ENCODE results near the gene ALDOA. TPM values are rescaled to one million over a fixed set of nuclear protein-coding genes. Genes with fewer than 3 reads are reported as not detected.
A peak's percentile ranks its signal among the peaks of the same experiment; 100 is the strongest.

The ALDOA gene
- polyA plus RNA-seq, 6 donors from 2014 or later = 627 to 911 (median 721) TPM

DNA sequence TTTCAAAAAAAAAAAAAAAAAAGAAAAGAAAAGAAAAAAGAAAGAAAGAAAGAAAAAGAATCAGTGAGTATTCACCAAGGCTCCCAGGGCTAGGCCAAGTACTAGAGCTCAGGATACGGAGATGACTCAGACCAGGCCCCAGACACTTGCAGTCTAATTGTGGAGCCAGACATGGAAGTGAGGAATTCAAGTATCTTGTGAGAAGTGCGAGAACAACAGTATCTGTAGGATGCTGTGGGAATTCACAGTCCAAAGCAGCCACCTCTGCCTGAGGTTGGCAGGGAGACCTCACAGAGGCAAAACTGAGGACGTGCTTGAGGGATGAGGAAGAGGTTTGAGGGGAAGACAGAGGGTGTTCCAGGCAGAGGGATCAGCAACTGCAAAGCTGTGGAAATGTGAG is 14.0 kb upstream of the ALDOA start:
- Mint-ChIP-seq H3K4me1 (peaks cover 10 to 23% (median 10%) of the 10 kb centered on the region in 3 donors), H3K36me3 (no peaks in the 10 kb centered on the region), H3K27me3 (no peaks in the 10 kb centered on the region), H3K9me3 (no peaks in the 10 kb centered on the region), H3K4me3 (peak overlapping the region in 7 of 8 donors; percentile 9 to 79 (median 61)), H3K27ac (peak overlapping the region in 3 of 6 donors; percentile 22 to 82 (median 50))
- DNase-seq (no peak), ATAC-seq (ENCODE audit: low read depth in 2 of 2) (no peak)

DNA sequence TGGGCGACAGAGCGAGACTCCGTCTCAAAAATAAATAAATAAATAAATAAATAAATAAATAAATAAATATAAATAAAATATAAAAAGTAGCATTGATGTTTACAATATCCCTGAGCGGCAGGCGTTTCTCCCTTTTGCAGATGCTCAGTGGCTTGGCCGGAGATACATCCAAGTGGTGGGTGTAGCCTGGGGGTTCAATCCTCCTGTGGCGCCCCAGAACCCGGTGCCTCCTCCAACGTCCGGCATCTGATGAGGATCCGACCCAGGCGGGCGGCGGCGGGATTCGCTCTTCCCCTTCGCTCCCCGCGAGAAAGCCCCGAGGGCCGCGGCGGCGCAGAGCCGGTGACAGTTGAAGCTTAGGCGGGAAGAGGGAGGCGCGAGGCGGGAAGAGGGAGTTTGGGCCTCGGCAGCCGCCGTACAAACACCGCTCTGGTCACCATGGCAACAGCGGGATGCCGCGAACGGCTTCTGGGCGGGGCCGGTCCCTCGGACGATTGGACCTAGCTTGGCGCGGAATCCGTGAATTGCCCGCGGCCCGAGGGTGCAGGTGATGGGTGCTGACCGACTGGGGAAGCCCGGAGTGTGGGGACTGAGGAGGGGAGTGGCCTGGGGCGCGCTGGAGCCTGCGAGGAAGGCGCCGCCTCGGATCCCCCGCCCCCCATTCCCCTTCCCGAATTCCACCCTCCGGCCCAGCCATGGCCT is 12.7 kb upstream of the ALDOA start:
- Mint-ChIP-seq H3K4me3 (peak overlapping the region; percentile 85 to 94 (median 89)), H3K9me3 (no peaks in the 10 kb centered on the region), H3K36me3 (no peaks in the 10 kb centered on the region), H3K4me1 (peaks cover 10 to 23% (median 10%) of the 10 kb centered on the region in 3 donors), H3K27ac (peak overlapping the region in 5 of 6 donors; percentile 42 to 90 (median 83)), H3K27me3 (no peaks in the 10 kb centered on the region)
- peak; percentile 76 to 88 for ATAC-seq (ENCODE audit: low read depth in 2 of 2)
- peak; percentile 81 for DNase-seq

DNA sequence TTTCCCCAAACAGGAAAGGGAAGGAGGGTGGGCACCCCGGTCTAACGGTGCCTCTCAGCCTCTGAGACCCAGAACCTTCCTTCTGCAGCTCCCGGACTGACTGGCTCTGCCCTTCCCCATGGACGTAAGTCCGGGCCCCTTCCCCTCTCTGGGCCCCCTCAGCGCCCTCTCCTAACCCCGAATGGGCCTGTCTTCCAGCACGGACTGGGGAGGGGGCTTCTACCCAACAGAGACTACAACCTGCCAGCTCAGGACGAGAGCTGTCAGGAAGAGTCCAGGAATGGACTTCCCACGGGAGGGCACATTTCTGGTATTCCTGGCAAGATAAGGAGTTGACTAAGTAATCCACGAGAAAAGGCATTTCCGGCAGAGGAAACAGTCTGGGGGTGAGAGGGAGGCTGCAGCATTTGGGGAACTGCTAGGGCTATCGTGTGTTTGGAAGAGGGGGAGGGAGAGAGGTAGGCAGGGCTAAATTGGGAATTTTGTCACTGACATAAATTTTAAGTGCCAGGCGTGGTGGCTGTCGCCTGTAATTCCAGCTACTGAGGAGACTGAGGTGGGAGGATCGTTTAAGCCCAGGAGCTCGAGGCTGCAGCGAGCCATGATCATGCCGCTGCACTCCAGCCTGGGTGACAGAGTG is 12.1 kb upstream of the ALDOA start:
- Mint-ChIP-seq H3K27ac (peak overlapping the region in 4 of 6 donors; percentile 57 to 91 (median 79)), H3K4me1 (peaks cover 10 to 23% (median 10%) of the 10 kb centered on the region in 3 donors), H3K4me3 (peak overlapping the region; percentile 68 to 93 (median 88)), H3K27me3 (no peaks in the 10 kb centered on the region), H3K9me3 (no peaks in the 10 kb centered on the region), H3K36me3 (no peaks in the 10 kb centered on the region)
- ATAC-seq (ENCODE audit: low read depth in 2 of 2) = peak; percentile 14 to 17
- DNase-seq = no peak

DNA sequence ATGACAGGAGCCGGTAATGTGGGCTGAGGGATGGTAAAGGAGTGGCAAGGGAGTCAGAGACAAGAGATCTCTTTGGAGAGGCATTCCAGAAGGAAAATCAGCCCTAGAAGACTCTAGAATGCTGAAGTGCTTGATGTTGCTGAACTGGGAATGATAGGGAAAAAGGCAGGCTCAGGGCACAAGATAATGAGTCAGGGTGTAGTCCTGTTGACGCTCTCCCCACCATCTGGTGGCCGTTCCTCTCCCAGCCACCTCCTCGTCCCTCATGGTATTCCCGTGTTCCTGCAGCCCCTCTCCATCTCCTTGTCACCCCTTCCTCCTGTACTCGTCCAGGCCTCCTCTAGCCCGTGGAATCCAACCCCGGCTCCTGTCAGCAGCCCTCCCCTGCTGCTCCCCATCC is 11.1 kb upstream of the ALDOA start:
- H3K27me3 Mint-ChIP-seq = no peaks in the 10 kb centered on the region
- peak overlapping the region in 7 of 8 donors; percentile 51 to 93 (median 68) for H3K4me3 Mint-ChIP-seq
- no peaks in the 10 kb centered on the region for H3K36me3 Mint-ChIP-seq
- no peak for DNase-seq
- peaks cover 10 to 23% (median 10%) of the 10 kb centered on the region in 3 donors for H3K4me1 Mint-ChIP-seq
- peak overlapping the region in 2 of 6 donors; percentile 49 to 76 for H3K27ac Mint-ChIP-seq
- no peaks in the 10 kb centered on the region for H3K9me3 Mint-ChIP-seq
- ATAC-seq (ENCODE audit: low read depth in 2 of 2) = no peak

DNA sequence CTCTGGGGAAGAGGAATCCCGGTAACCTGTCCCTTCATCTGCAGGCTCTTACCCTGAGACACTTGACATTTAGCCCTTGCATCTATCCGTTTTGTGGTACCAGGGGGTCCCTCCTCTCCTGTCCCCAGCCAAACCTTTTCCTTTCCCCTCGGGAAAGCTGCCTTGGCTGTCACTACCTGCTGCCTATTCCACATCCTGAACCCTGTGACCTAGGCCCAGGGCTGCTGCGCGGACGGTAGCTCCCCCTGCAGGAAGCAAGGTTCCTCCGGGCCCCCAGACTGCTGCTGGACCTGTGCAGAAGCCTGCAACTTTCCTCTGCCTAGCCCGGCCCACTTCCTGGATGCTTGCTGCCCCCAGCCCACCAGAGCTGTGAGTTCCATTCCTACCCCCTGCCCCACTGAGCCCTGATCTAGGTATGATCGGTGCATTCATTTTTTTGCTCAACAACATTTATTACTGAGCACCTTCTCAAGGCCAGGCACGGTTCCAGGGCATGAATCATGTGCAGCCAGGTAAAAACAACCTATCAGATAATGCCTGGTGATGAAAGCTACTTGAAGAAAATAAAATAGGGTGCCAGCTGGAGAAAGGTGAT is 10.5 kb upstream of the ALDOA start:
- peak; percentile 31 to 50 for ATAC-seq (ENCODE audit: low read depth in 2 of 2)
- no peaks in the 10 kb centered on the region for H3K9me3 Mint-ChIP-seq
- peak overlapping the region in 5 of 8 donors; percentile 15 to 77 (median 52) for H3K4me3 Mint-ChIP-seq
- peak overlapping the region in 1 of 6 donors; percentile 32 for H3K27ac Mint-ChIP-seq
- H3K36me3 Mint-ChIP-seq = no peaks in the 10 kb centered on the region
- DNase-seq = no peak
- H3K27me3 Mint-ChIP-seq = no peaks in the 10 kb centered on the region
- H3K4me1 Mint-ChIP-seq = peaks cover 10 to 23% (median 10%) of the 10 kb centered on the region in 3 donors

DNA sequence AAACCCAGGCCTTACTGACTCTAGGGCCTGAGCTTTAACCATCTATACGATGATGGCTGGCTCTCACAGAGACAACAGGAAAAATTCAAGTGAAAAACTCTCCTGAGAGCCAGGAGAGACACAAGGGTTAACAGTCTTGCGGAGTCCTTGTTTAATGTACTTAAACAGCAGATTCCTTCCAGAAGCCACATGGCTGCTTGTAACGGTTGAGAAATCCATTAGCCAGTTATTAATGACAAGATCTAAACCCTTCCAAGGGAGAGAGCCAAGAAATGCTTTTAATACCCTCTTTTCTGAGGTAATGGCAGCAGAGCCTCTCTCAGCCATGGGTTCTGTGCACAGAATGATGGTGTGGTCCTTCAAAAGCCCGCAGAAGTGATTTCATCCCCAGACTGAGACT is 5.2 kb upstream of the ALDOA start:
- Mint-ChIP-seq H3K36me3 (no peaks in the 10 kb centered on the region), H3K9me3 (no peaks in the 10 kb centered on the region), H3K4me3 (no peak overlapping the region), H3K27me3 (no peaks in the 10 kb centered on the region), H3K4me1 (peaks cover 5 to 17% (median 13%) of the 10 kb centered on the region in 3 donors), H3K27ac (no peak overlapping the region)
- DNase-seq = no peak
- no peak for ATAC-seq (ENCODE audit: low read depth in 2 of 2)

DNA sequence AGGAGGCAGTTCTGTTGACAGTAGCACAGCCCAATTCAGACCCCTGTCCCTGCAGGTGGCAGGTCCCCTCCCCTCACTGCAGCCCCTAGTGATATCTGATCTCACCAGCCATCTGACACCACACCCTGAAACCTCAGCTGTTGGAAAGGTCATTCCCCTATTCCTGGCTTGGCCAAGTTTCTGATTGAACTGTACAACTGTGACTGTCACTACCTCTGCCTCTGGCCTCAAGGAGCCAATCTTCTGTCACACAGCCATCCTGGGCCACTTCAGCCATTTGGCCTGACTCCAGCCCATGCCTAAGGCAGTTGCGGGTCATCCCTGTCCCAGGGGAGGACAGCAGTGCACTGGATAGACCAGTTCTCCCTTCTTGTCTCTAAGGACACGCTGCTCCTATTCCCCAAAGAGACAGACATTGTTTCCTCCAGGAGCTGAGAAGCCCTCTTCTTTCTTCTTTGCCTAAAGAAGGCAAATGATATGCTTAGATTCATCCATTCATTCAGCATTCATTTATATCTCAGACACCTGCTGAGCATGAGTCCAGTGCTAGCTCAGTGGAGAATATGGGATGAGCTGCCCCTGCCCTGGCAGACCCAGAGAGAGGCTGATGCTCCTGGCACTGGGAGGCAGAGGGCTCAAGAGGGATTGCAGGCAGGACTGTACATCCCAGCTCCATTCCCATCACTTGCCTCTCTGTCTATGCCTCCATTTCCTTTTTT is 4.6 kb upstream of the ALDOA start:
- ATAC-seq (ENCODE audit: low read depth in 2 of 2) (no peak), DNase-seq (no peak)
- Mint-ChIP-seq H3K4me1 (peaks cover 5 to 17% (median 13%) of the 10 kb centered on the region in 3 donors), H3K27me3 (no peaks in the 10 kb centered on the region), H3K36me3 (no peaks in the 10 kb centered on the region), H3K4me3 (peak overlapping the region in 1 of 8 donors; percentile 29), H3K27ac (no peak overlapping the region), H3K9me3 (no peaks in the 10 kb centered on the region)

DNA sequence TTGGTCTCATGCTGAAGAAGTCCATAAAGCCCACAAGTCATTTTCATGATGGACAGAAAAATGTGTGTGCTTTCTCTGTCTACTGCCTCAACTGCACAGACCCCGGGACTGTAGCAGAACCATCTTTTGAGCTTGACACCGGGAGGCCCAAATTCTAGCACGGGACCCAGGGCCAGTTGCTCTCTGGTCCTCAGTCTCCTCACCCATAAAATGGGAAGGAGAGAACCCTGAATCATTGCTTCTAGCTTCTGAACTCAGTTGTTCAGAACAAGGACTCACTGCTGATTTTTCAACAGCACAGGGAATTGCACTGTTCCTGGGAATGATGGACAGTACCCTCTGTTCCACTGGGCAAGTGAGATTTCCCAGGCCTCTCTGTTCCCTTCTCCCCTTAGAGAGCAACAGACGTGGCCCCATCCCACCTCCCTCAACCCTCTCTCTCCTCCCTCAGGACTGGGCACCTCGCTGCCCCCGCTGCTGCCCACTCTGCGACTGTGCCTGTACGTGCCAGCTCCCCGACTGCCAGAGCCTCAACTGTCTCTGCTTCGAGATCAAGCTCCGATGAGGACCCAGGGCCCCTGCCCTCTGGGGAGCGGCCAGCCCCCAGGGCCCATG is 2.2 kb upstream of the ALDOA start:
- peak overlapping the region; percentile 25 to 100 (median 97) for H3K4me3 Mint-ChIP-seq
- H3K4me1 Mint-ChIP-seq = peaks cover 18 to 30% (median 29%) of the 10 kb centered on the region in 3 donors
- no peak for ATAC-seq (ENCODE audit: low read depth in 2 of 2)
- H3K36me3 Mint-ChIP-seq = no peaks in the 10 kb centered on the region
- no peak for DNase-seq
- H3K27ac Mint-ChIP-seq = peak overlapping the region; percentile 3 to 99 (median 73)
- H3K27me3 Mint-ChIP-seq = no peaks in the 10 kb centered on the region
- H3K9me3 Mint-ChIP-seq = no peaks in the 10 kb centered on the region

DNA sequence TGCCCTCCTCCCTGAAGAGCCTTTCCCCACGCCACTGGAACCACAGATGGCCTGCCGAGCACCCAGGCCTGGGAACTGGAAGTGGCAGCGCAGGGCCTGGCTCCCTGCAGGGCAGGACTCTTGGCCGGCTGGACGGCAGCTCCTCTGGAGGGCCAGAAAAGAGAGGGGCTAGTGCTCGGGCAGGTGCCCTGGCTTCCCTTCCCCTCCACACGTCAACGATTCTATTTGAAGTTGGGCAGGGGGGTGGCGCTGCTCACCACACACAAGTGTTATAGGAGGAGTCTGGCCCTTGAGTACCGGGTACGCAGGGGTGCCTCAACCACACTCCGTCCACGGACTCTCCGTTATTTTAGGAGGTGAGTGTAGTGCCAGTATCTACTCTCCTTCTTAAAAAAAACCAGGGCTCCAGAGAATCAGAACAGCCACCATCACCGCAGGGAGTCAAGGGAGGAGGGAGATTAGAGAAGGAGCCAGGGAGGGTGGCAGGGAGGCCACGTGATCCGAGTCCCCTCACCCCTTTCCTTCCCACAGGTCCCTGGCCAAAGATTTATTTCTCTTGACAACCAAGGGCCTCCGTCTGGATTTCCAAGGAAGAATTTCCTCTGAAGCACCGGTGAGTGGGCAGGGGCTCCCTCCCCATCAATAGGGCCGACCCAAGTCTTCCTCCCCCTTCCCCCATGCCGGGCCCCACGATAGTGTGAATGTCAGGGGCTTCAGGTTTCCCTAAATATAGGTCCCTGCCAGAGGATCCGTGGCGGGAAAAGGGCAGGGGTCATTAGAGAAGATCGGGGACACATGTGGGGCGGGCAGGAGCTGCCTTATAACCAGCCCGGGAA is 1.4 kb upstream of the ALDOA start:
- Mint-ChIP-seq H3K9me3 (no peaks in the 10 kb centered on the region), H3K27me3 (no peaks in the 10 kb centered on the region), H3K27ac (peak overlapping the region; percentile 92 to 99 (median 98)), H3K4me1 (peaks cover 21 to 34% (median 29%) of the 10 kb centered on the region in 3 donors), H3K4me3 (peak overlapping the region; percentile 91 to 100 (median 99)), H3K36me3 (no peaks in the 10 kb centered on the region)
- DNase-seq = peak; percentile 74
- peak; percentile 46 for ATAC-seq (ENCODE audit: low read depth in 2 of 2)

DNA sequence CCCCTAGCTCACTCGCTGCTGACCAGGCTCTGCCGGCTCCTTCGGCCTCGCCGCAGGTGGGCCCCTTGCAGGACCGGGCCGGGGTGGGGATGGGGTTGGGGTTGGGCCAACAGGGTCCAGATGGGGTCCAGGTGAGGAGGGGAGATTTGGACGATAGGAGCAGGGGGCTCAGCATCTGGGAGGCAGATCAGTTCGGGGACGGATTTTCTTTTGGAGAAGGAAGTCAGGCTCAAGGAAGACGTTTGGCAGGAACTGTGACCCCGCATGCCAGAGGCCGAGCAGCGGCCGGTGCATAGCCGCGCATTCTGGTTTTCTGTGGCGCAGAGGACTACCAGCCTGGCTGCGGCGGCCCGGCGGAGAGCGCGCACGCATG is 845 bp upstream of the ALDOA start:
- Mint-ChIP-seq H3K4me1 (peaks cover 21 to 39% (median 29%) of the 10 kb centered on the region in 3 donors), H3K9me3 (no peaks in the 10 kb centered on the region), H3K27me3 (no peaks in the 10 kb centered on the region), H3K4me3 (peak overlapping the region; percentile 91 to 100 (median 99)), H3K36me3 (peaks cover 0 to 4% of the 10 kb centered on the region in 2 donors), H3K27ac (peak overlapping the region; percentile 88 to 99 (median 98))
- ATAC-seq (ENCODE audit: low read depth in 2 of 2) (no peak), DNase-seq (no peak)

DNA sequence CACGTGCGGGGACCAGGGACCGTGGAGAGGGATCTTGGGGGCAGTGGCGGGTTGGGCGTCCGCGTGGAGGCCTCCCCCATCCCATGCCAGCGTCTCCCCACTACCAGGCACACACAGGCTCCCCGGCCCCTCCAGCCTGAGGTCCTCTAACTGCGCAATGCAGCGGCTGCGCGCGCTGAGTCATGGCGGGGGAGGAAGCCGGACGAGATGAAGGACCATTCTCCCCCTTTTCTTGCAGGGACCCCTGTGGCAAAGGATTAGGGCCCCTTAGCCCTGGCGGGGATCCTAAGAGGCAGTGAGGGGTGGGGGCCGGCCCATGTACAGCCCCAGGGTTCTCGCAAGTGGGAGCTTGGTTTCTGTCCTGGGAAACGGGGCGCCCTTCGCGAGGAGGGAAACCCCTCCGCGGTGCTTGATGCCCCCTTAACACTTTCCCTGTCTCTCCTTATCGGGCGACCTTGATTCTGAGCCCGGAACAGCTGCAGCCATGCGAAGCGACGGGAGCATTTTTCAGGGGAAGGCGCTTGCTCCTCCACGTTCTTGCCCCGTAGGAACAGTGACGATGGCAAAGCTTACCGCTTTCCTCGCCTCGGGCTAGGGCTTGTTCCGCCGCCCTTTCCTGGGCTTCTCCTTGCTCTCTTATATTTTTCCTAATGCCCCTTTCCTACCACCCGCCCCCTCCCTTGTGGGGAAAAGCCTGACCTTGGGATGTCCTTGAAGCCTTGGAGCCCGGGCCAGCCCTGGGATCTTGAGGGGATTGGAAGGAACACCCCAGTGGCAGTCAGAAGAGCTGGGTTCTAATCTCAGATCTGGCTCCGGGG is 592 bp downstream of the ALDOA start:
- DNase-seq (no peak), ATAC-seq (ENCODE audit: low read depth in 2 of 2) (no peak)
- peaks cover 21 to 36% (median 29%) of the 10 kb centered on the region in 3 donors for H3K4me1 Mint-ChIP-seq
- no peaks in the 10 kb centered on the region for H3K27me3 Mint-ChIP-seq
- H3K36me3 Mint-ChIP-seq = peaks cover 0 to 4% of the 10 kb centered on the region in 2 donors
- peak overlapping the region; percentile 27 to 98 (median 93) for H3K27ac Mint-ChIP-seq
- H3K9me3 Mint-ChIP-seq = no peaks in the 10 kb centered on the region
- peak overlapping the region; percentile 91 to 100 (median 99) for H3K4me3 Mint-ChIP-seq
